Tibial artery (tissue), 4 donors: ENCODE results near the gene RPL22.

Experiments
- DNase-seq, 2 donors: peaks; one replicate each; pipeline ENCODE4 v3.0.0-alpha.2; 2019
- H3K27ac ChIP-seq, 2 donors: fragments of 200-600 bp; sonication (generic) in 1 of 2; 1 replicate in 1 of 2; 2 replicates in 1 of 2; pipeline ENCODE4 v1.5.1; 2018 to 2019; ENCODE audit warnings: mild to moderate bottlenecking in 1 of 2
- H3K27me3 ChIP-seq, 2 donors: fragments of 200-600 bp; sonication (generic) in 1 of 2; one replicate each; pipeline versions ENCODE4 v1.5.1 to v1.6.0; 2016 to 2019
- H3K36me3 ChIP-seq, 3 donors: fragments of 200-600 bp; sonication (generic) in 2 of 3; one replicate each; pipeline ENCODE4 v1.5.1; 2016 to 2019; ENCODE audit warnings: mild to moderate bottlenecking in 2 of 3
- H3K4me1 ChIP-seq, 4 donors: fragments of 200-600 bp; sonication (generic) in 2 of 4; 1 replicate in 3 of 4; 2 replicates in 1 of 4; pipeline ENCODE4 v1.5.1; 2016 to 2019
- H3K4me3 ChIP-seq, 2 donors: fragments of 200-600 bp; sonication (generic) in 1 of 2; 1 replicate in 1 of 2; 2 replicates in 1 of 2; pipeline ENCODE4 v1.5.1; 2018 to 2019; ENCODE audit warnings: mild to moderate bottlenecking in 2 of 2
- H3K9me3 ChIP-seq, 3 donors: fragments of 200-600 bp; sonication (generic) in 1 of 3; one replicate each; pipeline ENCODE4 v1.5.1; 2016 to 2019
- intact Hi-C: fragments of 100-400 bp; cut with DNase I; formaldehyde crosslinking; loops from one replicate; pipeline ENCODE4 v1.15.0; 2023; ENCODE audit warnings: low total_unique reads
- TF ChIP-seq, protein P1 (sequence below), 2 experiments: fragments of 200-600 bp in 1 of 2; fragments of 450-650 bp in 1 of 2; IDR thresholded peaks; one replicate each; pipeline ENCODE4 v1.5.1; 2017 to 2019; ENCODE audit warnings: antibody characterized with exemption in 2 of 2, mild to moderate bottlenecking in 1 of 2, moderate library complexity in 1 of 2

RPL22 gene

DNA sequence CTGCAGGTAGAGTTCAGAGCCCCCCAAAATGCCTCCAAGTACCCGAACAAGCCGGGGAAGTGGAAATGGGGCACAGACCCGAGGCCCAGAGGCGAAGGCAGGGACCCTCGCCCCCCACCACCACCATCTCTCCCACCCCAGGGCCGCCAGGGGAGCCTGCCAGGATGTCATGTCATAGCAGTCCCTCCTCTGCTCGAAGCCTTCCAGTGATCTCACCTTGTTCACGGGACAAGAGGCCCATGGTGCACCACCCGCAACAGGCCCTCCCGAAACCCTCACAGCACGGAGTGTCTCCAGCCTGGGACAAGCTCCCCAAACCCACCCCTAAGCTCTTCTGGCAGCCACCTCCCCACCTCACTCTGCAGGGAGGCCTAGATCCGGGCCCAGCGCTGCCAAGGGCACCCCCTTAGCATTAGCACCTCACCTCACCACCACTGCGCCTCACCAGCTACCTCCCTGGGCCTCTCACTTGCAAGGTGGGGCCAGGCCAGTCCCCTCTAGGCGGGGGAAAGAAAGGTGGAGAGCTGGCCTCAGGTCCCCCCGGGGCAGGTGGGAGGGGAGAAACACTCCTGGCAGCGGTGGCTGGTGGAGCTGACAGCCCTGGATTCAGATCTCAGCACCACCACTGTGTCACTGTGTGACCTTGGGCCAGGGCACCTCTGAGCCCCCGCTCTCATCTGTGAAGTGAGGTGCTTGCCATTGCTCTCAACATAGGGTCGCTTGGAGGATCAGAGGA, 32.6 kb downstream of the RPL22 start:
- intact Hi-C loops, result no loop called here
- TF ChIP-seq, protein P1, sequence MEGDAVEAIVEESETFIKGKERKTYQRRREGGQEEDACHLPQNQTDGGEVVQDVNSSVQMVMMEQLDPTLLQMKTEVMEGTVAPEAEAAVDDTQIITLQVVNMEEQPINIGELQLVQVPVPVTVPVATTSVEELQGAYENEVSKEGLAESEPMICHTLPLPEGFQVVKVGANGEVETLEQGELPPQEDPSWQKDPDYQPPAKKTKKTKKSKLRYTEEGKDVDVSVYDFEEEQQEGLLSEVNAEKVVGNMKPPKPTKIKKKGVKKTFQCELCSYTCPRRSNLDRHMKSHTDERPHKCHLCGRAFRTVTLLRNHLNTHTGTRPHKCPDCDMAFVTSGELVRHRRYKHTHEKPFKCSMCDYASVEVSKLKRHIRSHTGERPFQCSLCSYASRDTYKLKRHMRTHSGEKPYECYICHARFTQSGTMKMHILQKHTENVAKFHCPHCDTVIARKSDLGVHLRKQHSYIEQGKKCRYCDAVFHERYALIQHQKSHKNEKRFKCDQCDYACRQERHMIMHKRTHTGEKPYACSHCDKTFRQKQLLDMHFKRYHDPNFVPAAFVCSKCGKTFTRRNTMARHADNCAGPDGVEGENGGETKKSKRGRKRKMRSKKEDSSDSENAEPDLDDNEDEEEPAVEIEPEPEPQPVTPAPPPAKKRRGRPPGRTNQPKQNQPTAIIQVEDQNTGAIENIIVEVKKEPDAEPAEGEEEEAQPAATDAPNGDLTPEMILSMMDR (IDR thresholded peaks at IDR 0.05), result no peak
- Histone ChIP-seq H3K9me3 (no peaks in the 10 kb centered on the region), H3K4me1 (no peaks in the 10 kb centered on the region), H3K27ac (no peak overlapping the region), H3K36me3 (no peaks in the 10 kb centered on the region), H3K4me3 (no peak overlapping the region), H3K27me3 (peaks cover 0 to 73% of the 10 kb centered on the region in 2 donors)
- DNase-seq, result no peak

DNA sequence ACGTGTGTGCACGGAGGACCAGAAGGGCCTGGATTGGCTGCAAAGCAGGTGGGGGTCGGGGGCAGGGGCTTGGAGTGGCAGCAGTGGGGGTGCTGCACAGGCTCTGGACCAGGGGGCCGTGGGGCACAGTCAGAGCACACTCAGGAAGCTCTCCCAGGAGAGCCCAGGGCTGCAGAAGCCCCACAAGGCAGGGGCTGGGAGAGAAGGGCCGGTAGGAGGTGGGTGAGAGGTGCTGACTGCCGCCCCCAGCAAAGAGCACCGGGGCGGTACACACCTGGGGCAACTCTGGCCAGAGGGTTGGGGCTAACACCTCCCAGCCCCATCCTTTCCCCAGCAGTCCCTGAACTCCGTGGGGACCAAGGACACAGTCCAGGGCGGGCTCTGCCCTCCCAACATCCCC, 33.2 kb downstream of the RPL22 start:
- intact Hi-C loops, result no loop called here
- H3K27me3 ChIP-seq, result peaks cover 0 to 72% of the 10 kb centered on the region in 2 donors
- TF ChIP-seq, protein P1 (IDR thresholded peaks at IDR 0.05), result no peak
- H3K9me3 ChIP-seq, result no peaks in the 10 kb centered on the region
- no peaks in the 10 kb centered on the region for H3K36me3 ChIP-seq
- no peak for DNase-seq
- H3K27ac ChIP-seq, result no peak overlapping the region
- H3K4me3 ChIP-seq, result no peak overlapping the region
- H3K4me1 ChIP-seq, result no peaks in the 10 kb centered on the region

DNA sequence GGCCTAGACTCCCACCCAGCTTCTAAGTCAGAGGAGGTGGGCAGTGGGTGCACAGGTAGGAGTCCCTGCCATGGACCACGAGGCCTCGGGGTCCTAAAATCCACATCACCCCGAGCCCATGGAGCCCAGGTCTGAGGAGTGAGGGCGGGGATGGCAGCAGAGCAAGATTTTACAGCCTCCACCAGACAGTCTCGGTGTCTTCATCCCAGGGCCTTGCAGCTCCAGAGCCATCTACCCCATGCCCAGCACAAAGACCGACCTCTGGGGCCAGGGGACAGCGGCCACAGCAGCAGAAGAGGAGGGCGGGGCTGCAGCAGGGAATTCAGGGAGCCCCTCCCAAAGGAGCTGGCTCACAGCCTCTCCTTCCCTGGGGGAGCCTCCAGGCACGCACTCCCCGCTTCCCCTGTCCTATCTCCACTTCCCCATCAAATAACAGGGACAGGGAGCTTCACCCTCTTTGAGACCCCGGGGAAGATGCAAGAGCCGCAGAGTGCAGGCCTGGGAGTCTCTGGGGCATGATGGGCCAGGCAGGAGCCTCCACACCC, 33.9 kb downstream of the RPL22 start:
- peaks cover 0 to 72% of the 10 kb centered on the region in 2 donors for H3K27me3 ChIP-seq

DNA sequence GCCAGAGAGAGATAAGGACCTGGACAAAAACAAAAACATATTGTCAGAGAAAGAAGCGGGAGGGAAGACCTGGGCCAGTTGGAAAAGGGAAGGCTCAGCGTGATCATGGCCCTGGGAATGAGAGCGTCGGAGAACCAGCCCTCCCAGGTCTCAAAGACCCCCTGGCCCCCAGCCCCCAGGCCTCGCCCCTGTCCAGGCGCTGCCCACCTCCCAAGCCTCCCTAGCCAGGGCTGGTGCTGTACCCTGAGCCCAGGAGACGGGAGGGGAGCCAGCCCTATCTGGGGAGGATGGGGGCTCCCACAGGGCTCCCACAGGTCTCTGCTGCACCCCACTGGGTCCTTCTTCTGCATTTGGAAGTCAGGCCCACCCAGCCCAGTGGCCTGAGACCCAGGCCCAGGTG, 34.4 kb downstream of the RPL22 start:
- peaks cover 0 to 69% of the 10 kb centered on the region in 2 donors for H3K27me3 ChIP-seq
- no peak for DNase-seq
- TF ChIP-seq, protein P1 (IDR thresholded peaks at IDR 0.05), result no peak

More for the DNA sequence above, 33.9 kb downstream of the RPL22 start:
- no peak overlapping the region for H3K4me3 ChIP-seq
- no peak for DNase-seq
- H3K9me3 ChIP-seq, result no peaks in the 10 kb centered on the region
- no peaks in the 10 kb centered on the region for H3K4me1 ChIP-seq
- intact Hi-C loops, result no loop called here
- TF ChIP-seq, protein P1 (IDR thresholded peaks at IDR 0.05), result no peak
- no peaks in the 10 kb centered on the region for H3K36me3 ChIP-seq
- H3K27ac ChIP-seq, result no peak overlapping the region

DNA sequence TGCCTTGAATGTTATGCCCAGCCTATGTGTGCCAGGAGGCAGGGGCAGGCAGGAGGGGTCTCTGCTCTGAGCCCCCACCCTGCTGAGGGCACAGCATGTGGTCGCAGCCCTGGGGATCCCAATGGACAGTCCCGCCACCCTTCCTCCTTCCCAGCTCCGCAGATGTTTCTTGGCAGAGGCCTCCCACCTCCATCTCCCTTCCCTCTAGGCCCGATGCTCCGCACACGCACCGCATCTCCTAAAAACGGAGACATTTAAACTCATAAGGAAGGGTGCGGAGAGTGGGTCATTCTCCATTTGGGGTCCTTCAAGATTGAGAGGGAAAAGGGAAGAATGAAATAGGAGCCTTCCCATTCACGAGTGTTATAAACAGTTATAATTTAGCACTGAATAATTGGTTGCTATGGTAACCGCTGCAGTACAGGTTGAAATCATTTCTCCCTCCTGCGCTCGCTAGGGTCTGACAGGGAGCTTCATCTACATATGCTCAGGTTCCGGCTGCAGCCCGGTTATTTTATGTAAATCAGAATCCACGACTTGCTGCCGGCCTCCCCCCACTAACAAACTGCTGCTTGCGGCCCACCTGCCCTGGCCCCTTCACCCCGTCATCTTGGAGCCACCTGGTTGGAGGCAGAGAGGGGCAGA, 35.3 kb downstream of the RPL22 start:
- intact Hi-C loops, result no loop called here
- Histone ChIP-seq H3K4me3 (no peak overlapping the region), H3K9me3 (no peaks in the 10 kb centered on the region), H3K27ac (no peak overlapping the region), H3K27me3 (peaks cover 0 to 68% of the 10 kb centered on the region in 2 donors), H3K36me3 (no peaks in the 10 kb centered on the region), H3K4me1 (no peaks in the 10 kb centered on the region)
- TF ChIP-seq, protein P1 (IDR thresholded peaks at IDR 0.05), result no peak
- no peak for DNase-seq

More for the DNA sequence above, 34.4 kb downstream of the RPL22 start:
- intact Hi-C loops, result no loop called here
- Histone ChIP-seq H3K36me3 (no peaks in the 10 kb centered on the region), H3K9me3 (no peaks in the 10 kb centered on the region), H3K4me3 (no peak overlapping the region), H3K27ac (no peak overlapping the region), H3K4me1 (no peaks in the 10 kb centered on the region)
